ENCODE data around the gene TBCA.

DNA sequence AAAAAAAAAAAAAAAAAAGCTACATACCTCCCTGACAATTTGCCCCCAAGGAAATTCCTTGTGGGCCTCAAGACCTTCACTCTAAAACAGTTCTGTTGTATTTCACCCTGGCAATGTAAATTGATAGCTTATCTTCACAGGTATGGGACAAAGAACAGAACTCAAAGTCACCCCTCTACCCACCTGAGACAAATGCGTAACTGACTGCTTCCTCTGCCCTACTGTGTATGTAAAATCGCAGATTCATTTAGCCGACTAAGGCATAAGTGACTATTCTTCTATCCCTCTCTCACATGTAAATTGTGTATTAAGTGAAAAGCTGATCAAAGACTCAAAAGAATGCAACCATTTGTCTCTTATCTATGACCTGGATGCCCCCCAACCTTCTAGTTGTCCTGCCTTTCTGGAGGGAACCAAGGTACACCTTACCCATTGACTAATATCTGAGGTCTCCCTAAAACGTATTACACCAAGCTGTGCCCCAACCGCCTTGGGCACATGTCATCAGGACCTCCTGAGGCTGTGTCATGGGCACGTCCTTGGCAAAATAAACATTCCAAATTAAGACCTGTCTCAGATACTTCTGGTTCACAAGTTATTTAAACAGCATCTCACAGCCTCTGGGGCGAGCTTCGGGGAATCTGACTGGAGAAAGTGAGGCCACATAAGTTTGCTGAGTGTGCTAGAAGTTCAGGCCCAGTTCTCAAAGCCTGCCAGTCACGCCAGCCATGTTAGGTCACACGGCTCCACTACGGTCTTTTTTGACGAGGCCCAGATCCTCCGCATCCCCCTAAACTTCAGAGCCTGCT lies 954 bp downstream of the TBCA start:
- no peak for TF ChIP-seq EZH2 (IDR thresholded peaks at IDR 0.05; ENCODE audit: insufficient read depth, poor library complexity, severe bottlenecking)
- TF ChIP-seq EZH2phosphoT487 (IDR thresholded peaks at IDR 0.05; ENCODE audit: insufficient read depth, low read depth): no peak

Measured in GM23248 (cell line).